Measurements from ENCODE around the gene CXCL8.

- TF ChIP-seq, protein P1, sequence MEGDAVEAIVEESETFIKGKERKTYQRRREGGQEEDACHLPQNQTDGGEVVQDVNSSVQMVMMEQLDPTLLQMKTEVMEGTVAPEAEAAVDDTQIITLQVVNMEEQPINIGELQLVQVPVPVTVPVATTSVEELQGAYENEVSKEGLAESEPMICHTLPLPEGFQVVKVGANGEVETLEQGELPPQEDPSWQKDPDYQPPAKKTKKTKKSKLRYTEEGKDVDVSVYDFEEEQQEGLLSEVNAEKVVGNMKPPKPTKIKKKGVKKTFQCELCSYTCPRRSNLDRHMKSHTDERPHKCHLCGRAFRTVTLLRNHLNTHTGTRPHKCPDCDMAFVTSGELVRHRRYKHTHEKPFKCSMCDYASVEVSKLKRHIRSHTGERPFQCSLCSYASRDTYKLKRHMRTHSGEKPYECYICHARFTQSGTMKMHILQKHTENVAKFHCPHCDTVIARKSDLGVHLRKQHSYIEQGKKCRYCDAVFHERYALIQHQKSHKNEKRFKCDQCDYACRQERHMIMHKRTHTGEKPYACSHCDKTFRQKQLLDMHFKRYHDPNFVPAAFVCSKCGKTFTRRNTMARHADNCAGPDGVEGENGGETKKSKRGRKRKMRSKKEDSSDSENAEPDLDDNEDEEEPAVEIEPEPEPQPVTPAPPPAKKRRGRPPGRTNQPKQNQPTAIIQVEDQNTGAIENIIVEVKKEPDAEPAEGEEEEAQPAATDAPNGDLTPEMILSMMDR (IDR thresholded peaks at IDR 0.05) = no peak
- TF ChIP-seq POLR2A (IDR thresholded peaks at IDR 0.05) = no peak
Observed at GRCh38 chr4:73754934-73755333, 14.6 kb downstream of the CXCL8 start.
